ENCODE data around the gene SAMD14. TPM values are rescaled to one million over a fixed set of nuclear protein-coding genes. Genes with fewer than 3 reads are reported as not detected.

SAMD14 gene
- total and polyA plus RNA-seq, 2 experiments from 2014 or later: 0.70 to 4.7 TPM

DNA sequence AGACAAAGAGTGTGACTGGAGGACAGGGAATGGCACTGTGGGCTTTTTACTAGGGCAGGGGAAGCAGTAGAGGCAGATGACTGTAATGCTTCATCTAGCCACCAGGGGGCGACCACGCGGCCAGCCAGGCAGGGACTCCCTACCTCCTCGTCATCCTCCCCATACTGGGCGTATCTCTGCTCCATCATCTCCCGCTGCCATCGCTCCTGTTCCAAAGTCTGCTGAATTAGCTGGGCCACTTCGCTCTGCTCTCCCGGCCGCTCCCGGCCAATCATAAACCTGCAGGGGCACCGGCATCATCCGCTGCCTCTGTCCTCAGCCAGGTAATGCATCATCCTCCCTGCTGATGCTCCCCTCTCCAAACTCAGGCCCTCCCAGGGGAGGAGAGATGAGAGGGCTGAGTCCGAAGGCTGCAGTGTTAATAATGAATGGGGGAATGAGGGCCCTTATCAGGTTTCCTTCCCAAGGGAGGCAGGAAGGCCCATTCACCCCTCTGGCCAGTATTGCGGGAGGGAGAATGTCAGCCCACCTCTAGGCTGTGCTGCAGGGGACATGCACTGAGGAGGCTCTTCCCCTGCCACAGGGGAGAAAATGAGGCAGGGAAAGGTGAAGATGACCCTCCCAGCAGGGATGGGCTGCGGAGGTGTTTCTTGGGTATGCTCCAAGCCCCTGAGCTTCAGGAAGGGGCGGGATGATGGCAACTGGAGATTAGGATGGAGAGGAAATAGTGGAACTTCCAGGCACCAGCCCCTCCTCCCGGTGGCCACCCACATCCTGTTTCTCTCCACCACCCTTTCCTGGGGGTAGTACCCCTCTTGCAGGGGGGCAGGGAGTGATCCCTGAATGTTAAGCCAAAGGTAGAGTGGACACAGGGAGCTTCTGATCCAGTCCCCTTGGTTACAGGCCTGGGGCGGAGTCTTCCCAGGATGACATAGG lies 10.3 kb upstream of the SAMD14 start:
- H3K4me3 Mint-ChIP-seq: no peak overlapping the region; the same call in 2 of the 3 replicates
- H3K79me2 ChIP-seq (replicated peaks; ENCODE audit: insufficient read depth): no peaks in the 10 kb centered on the region

More for the DNA sequence above, 10.3 kb upstream of the SAMD14 start:
- TF ChIP-seq, protein P1, sequence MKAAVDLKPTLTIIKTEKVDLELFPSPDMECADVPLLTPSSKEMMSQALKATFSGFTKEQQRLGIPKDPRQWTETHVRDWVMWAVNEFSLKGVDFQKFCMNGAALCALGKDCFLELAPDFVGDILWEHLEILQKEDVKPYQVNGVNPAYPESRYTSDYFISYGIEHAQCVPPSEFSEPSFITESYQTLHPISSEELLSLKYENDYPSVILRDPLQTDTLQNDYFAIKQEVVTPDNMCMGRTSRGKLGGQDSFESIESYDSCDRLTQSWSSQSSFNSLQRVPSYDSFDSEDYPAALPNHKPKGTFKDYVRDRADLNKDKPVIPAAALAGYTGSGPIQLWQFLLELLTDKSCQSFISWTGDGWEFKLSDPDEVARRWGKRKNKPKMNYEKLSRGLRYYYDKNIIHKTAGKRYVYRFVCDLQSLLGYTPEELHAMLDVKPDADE (IDR thresholded peaks at IDR 0.05): peak; percentile 29; the same call in 1 of the 2 replicates
- TF ChIP-seq ZNF331 (CRISPR knock-in tag; IDR thresholded peaks at IDR 0.05; ENCODE audit: low read depth) (no peak), JUNB (IDR thresholded peaks at IDR 0.05; ENCODE audit: unreplicated experiment) (no peak), EZH2 (IDR thresholded peaks at IDR 0.05; ENCODE audit: low read depth, unreplicated experiment) (no peak), CREB1 (CRISPR knock-in tag; IDR thresholded peaks at IDR 0.05; ENCODE audit: low read depth) (peak; percentile 82)
- TF ChIP-seq, protein P2, sequence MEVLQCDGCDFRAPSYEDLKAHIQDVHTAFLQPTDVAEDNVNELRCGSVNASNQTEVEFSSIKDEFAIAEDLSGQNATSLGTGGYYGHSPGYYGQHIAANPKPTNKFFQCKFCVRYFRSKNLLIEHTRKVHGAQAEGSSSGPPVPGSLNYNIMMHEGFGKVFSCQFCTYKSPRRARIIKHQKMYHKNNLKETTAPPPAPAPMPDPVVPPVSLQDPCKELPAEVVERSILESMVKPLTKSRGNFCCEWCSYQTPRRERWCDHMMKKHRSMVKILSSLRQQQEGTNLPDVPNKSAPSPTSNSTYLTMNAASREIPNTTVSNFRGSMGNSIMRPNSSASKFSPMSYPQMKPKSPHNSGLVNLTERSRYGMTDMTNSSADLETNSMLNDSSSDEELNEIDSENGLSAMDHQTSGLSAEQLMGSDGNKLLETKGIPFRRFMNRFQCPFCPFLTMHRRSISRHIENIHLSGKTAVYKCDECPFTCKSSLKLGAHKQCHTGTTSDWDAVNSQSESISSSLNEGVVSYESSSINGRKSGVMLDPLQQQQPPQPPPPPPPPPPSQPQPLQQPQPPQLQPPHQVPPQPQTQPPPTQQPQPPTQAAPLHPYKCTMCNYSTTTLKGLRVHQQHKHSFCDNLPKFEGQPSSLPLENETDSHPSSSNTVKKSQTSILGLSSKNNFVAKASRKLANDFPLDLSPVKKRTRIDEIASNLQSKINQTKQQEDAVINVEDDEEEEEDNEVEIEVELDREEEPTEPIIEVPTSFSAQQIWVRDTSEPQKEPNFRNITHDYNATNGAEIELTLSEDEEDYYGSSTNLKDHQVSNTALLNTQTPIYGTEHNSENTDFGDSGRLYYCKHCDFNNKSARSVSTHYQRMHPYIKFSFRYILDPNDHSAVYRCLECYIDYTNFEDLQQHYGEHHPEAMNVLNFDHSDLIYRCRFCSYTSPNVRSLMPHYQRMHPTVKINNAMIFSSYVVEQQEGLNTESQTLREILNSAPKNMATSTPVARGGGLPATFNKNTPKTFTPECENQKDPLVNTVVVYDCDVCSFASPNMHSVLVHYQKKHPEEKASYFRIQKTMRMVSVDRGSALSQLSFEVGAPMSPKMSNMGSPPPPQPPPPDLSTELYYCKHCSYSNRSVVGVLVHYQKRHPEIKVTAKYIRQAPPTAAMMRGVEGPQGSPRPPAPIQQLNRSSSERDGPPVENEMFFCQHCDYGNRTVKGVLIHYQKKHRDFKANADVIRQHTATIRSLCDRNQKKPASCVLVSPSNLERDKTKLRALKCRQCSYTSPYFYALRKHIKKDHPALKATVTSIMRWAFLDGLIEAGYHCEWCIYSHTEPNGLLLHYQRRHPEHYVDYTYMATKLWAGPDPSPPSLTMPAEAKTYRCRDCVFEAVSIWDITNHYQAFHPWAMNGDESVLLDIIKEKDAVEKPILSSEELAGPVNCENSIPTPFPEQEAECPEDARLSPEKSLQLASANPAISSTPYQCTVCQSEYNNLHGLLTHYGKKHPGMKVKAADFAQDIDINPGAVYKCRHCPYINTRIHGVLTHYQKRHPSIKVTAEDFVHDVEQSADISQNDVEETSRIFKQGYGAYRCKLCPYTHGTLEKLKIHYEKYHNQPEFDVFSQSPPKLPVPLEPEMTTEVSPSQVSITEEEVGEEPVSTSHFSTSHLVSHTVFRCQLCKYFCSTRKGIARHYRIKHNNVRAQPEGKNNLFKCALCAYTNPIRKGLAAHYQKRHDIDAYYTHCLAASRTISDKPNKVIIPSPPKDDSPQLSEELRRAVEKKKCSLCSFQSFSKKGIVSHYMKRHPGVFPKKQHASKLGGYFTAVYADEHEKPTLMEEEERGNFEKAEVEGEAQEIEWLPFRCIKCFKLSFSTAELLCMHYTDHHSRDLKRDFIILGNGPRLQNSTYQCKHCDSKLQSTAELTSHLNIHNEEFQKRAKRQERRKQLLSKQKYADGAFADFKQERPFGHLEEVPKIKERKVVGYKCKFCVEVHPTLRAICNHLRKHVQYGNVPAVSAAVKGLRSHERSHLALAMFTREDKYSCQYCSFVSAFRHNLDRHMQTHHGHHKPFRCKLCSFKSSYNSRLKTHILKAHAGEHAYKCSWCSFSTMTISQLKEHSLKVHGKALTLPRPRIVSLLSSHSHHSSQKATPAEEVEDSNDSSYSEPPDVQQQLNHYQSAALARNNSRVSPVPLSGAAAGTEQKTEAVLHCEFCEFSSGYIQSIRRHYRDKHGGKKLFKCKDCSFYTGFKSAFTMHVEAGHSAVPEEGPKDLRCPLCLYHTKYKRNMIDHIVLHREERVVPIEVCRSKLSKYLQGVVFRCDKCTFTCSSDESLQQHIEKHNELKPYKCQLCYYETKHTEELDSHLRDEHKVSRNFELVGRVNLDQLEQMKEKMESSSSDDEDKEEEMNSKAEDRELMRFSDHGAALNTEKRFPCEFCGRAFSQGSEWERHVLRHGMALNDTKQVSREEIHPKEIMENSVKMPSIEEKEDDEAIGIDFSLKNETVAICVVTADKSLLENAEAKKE (CRISPR knock-in tag; IDR thresholded peaks at IDR 0.05): no peak
- TF ChIP-seq, protein P3, sequence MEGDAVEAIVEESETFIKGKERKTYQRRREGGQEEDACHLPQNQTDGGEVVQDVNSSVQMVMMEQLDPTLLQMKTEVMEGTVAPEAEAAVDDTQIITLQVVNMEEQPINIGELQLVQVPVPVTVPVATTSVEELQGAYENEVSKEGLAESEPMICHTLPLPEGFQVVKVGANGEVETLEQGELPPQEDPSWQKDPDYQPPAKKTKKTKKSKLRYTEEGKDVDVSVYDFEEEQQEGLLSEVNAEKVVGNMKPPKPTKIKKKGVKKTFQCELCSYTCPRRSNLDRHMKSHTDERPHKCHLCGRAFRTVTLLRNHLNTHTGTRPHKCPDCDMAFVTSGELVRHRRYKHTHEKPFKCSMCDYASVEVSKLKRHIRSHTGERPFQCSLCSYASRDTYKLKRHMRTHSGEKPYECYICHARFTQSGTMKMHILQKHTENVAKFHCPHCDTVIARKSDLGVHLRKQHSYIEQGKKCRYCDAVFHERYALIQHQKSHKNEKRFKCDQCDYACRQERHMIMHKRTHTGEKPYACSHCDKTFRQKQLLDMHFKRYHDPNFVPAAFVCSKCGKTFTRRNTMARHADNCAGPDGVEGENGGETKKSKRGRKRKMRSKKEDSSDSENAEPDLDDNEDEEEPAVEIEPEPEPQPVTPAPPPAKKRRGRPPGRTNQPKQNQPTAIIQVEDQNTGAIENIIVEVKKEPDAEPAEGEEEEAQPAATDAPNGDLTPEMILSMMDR (conservative IDR thresholded peaks at IDR 0.05; ENCODE audit: low read depth in 2 of 2): peak; percentile 70 to 94
- peak; percentile 95 for ATAC-seq
- Histone ChIP-seq H3K9me2 (ENCODE audit: insufficient read depth) (no peaks in the 10 kb centered on the region), H2AFZ (no peak overlapping the region), H3K27me3 (ENCODE audit: insufficient read depth) (no peaks in the 10 kb centered on the region), H3K27ac (ENCODE audit: low read depth) (no peak overlapping the region), H4K20me1 (replicated peaks; ENCODE audit: insufficient read depth) (no peaks in the 10 kb centered on the region), H3K4me1 (ENCODE audit: insufficient read depth) (peaks cover 5% of the 10 kb centered on the region), H3K4me2 (peak overlapping the region; percentile 33; the same call in 1 of the 2 replicates), H3F3A (replicated peaks; ENCODE audit: low read depth) (no peaks in the 10 kb centered on the region), H3K36me3 (ENCODE audit: insufficient read depth) (no peaks in the 10 kb centered on the region; the same call in 1 of the 2 replicates), H3K4me3 (peak overlapping the region; percentile 24; the same call in 1 of the 2 replicates)
- peak; percentile 92 for DNase-seq (ENCODE audit: low spot score)
- H3K36me3 Mint-ChIP-seq (ENCODE audit: low read depth): peaks cover 53% of the 10 kb centered on the region
- H3K27ac Mint-ChIP-seq: no peak overlapping the region
- H3K9me3 Mint-ChIP-seq: no peaks in the 10 kb centered on the region
- peaks cover 15% of the 10 kb centered on the region for H3K4me1 Mint-ChIP-seq
- H3K27me3 Mint-ChIP-seq (ENCODE audit: insufficient read depth, low read depth, poor library complexity): peaks cover 23% of the 10 kb centered on the region

All from GM23338 (cell line).